Measurements from ENCODE around the gene ABCA6. TPM values are rescaled to one million over a fixed set of nuclear protein-coding genes. Genes with fewer than 3 reads are reported as not detected.
"Not testable (repeated sequence)": the region's sequence is repeated elsewhere in the genome, so short reads cannot be mapped to it uniquely, and the experiment has no call there.

ABCA6 gene
- polyA plus RNA-seq, 2 of the 4 experiments (the other 2 are of a cell fraction) = 0.05 TPM; not detected in 1

GRCh38 chr17:69078864-69079263 lies 62.8 kb downstream of the ABCA6 start:
- H3K27ac ChIP-seq = no peak overlapping the region
- peaks cover 11% of the 10 kb centered on the region for H3K9me3 ChIP-seq
- TF ChIP-seq FOSB (CRISPR knock-in tag; IDR thresholded peaks at IDR 0.05) (no peak), EHF (CRISPR knock-in tag; IDR thresholded peaks at IDR 0.05) (no peak), HDAC2 (IDR thresholded peaks at IDR 0.05) (no peak), MAFK (IDR thresholded peaks at IDR 0.05; ENCODE audit: partially characterized antibody) (no peak), ELK1 (IDR thresholded peaks at IDR 0.05; ENCODE audit: low read depth, low read length) (no peak), HES2 (IDR thresholded peaks at IDR 0.05) (no peak), CTCF (IDR thresholded peaks at IDR 0.05) (no peak), HEYL (CRISPR knock-in tag; IDR thresholded peaks at IDR 0.05) (no peak), ZSCAN20 (CRISPR knock-in tag; IDR thresholded peaks at IDR 0.05) (no peak), PHF8 (IDR thresholded peaks at IDR 0.05; ENCODE audit: borderline replicate concordance, low read depth) (no peak), HMGXB4 (CRISPR knock-in tag; IDR thresholded peaks at IDR 0.05; ENCODE audit: borderline replicate concordance) (no peak), EHMT2 (IDR thresholded peaks at IDR 0.05; ENCODE audit: low read depth) (no peak), NR3C1 (IDR thresholded peaks at IDR 0.05) (no peak), POLR2A (IDR thresholded peaks at IDR 0.05; ENCODE audit: low read length) (no peak)
- DNase-seq (ENCODE audit: low read depth in 1 of 2, low spot score in 1 of 2) (no peak), ATAC-seq (no peak), FAIRE-seq (no peak)
- H3K4me3 ChIP-seq = no peak overlapping the region
- H3K4me1 ChIP-seq = no peaks in the 10 kb centered on the region
- POLR2A ChIA-PET = no interaction called here
- CTCF ChIA-PET = no interaction called here
- no peak overlapping the region for H3K4me2 ChIP-seq

- POLR2A ChIA-PET = no interaction called here
- no peak for FAIRE-seq
- TF ChIP-seq CTCF (IDR thresholded peaks at IDR 0.05) (no peak), MYC (IDR thresholded peaks at IDR 0.05; ENCODE audit: borderline replicate concordance, low read length) (no peak), HDAC2 (IDR thresholded peaks at IDR 0.05) (no peak), ESRRA (IDR thresholded peaks at IDR 0.05; ENCODE audit: borderline replicate concordance, low read length) (no peak), FOXS1 (CRISPR knock-in tag; IDR thresholded peaks at IDR 0.05) (no peak), HOXB5 (CRISPR knock-in tag; IDR thresholded peaks at IDR 0.05) (no peak), NFE2L2 (conservative IDR thresholded peaks at IDR 0.05; ENCODE audit: low read length) (no peak), ZSCAN20 (CRISPR knock-in tag; IDR thresholded peaks at IDR 0.05) (no peak), ATOH8 (CRISPR knock-in tag; IDR thresholded peaks at IDR 0.05; ENCODE audit: low read depth) (no peak)
- Histone ChIP-seq H3K4me1 (no peaks in the 10 kb centered on the region), H3K9me3 (no peaks in the 10 kb centered on the region), H3K4me3 (no peak overlapping the region), H3K4me2 (no peak overlapping the region), H3K27ac (no peak overlapping the region)
- CTCF ChIA-PET = no interaction called here
- no peak for ATAC-seq
- no peak for DNase-seq (ENCODE audit: low read depth in 1 of 2, low spot score in 1 of 2)
Observed at GRCh38 chr17:69075823-69076222, 65.9 kb downstream of the ABCA6 start.

GRCh38 chr17:69073392-69073791 lies 68.3 kb downstream of the ABCA6 start:
- H3K27ac ChIP-seq; H3K4me3 ChIP-seq; H3K4me1 ChIP-seq; H3K4me2 ChIP-seq; H3K9me3 ChIP-seq; ATAC-seq; POLR2A ChIA-PET; FAIRE-seq; DNase-seq (ENCODE audit: low read depth in 1 of 2, low spot score in 1 of 2): not testable (repeated sequence)
- CTCF ChIA-PET = interaction anchor here (0.7 kb wide), 1 partner anchor 585 kb away, joined by 3 read pairs; no protein-coding TSS in a partner anchor

- H3K9me3 ChIP-seq; DNase-seq (ENCODE audit: low read depth in 1 of 2, low spot score in 1 of 2); ATAC-seq; POLR2A ChIA-PET; H3K27ac ChIP-seq; H3K4me1 ChIP-seq; H3K4me2 ChIP-seq; H3K4me3 ChIP-seq; FAIRE-seq: not testable (repeated sequence)
- CTCF ChIA-PET = interaction anchor here (0.7 kb wide), 1 partner anchor 584 kb away, joined by 3 read pairs; no protein-coding TSS in a partner anchor
- WGBS (ENCODE audit: missing lambda C conversion rate) = 8% methylated on average over 1 of the region's 1 CpG
Observed at GRCh38 chr17:69072803-69073256, 68.9 kb downstream of the ABCA6 start.

- H3K27ac ChIP-seq; H3K4me1 ChIP-seq; DNase-seq (ENCODE audit: low read depth in 1 of 2, low spot score in 1 of 2); H3K4me2 ChIP-seq; H3K4me3 ChIP-seq; ATAC-seq; H3K9me3 ChIP-seq; POLR2A ChIA-PET; FAIRE-seq: not testable (repeated sequence)
- WGBS (ENCODE audit: missing lambda C conversion rate) = 86% methylated on average over 4 of the region's 4 CpGs
- CTCF ChIA-PET = interaction anchor here (2.4 kb wide), 1 partner anchor 10 kb away, joined by 6 read pairs; no protein-coding TSS in a partner anchor
Observed at GRCh38 chr17:69071233-69071586, 70.5 kb downstream of the ABCA6 start.
